Cardiac muscle cell (in vitro differentiated cells and primary cell): Measurements from ENCODE around the gene ABHD17B. TPM values are rescaled to one million over a fixed set of nuclear protein-coding genes. Genes with fewer than 3 reads are reported as not detected.
A peak's percentile ranks its signal among the peaks of the same experiment; 100 is the strongest.

ENCODE experiments used
- DNase-seq, 2 donors: peaks; one replicate each; pipeline versions ENCODE4 v3.0.0 to v3.0.0-alpha.2; 2010 to 2017; ENCODE audit warnings: low read depth in 1 of 2, low spot score in 1 of 2
- H3K27ac ChIP-seq: fragments of 200-600 bp; sonication (generic); 2 replicates; pipeline ENCODE4 v1.5.1; 2016
- H3K27me3 ChIP-seq: fragments of 200-600 bp; sonication (generic); 2 replicates; pipeline ENCODE4 v1.6.0; 2016; ENCODE audit warnings: control low read depth
- H3K36me3 ChIP-seq: fragments of 200-600 bp; sonication (generic); 2 replicates; pipeline ENCODE4 v1.5.1; 2016; ENCODE audit warnings: control low read depth
- H3K4me1 ChIP-seq: fragments of 200-600 bp; sonication (generic); 2 replicates; pipeline ENCODE4 v1.8.1; 2017; ENCODE audit warnings: low read depth, mild to moderate bottlenecking, mixed run types
- H3K4me3 ChIP-seq: fragments of 200-600 bp; sonication (generic); 2 replicates; pipeline ENCODE4 v1.5.1; 2016; ENCODE audit warnings: mild to moderate bottlenecking
- H3K9me3 ChIP-seq: fragments of 200-600 bp; sonication (generic); 2 replicates; pipeline ENCODE4 v1.5.1; 2017; ENCODE audit warnings: low read depth, mild to moderate bottlenecking, control low read depth
- CTCF ChIP-seq: IDR thresholded peaks from 2 replicates; pipeline ENCODE4 v1.5.1; 2012; ENCODE audit warnings: low read depth, mild to moderate bottlenecking, low read length
- polyA plus RNA-seq: library from polyadenylated mRNA; unstranded; fragments of >200 nt; fragmentation: Nextera tagmentation; extraction: Ambion mirVana; gene quantifications from 2 replicates; pipeline ENCODE4 v1.2.1, GENCODE V29; 2016
- total RNA-seq: library from RNA; depleted of rRNA; stranded (reverse); fragments of >200 nt; gene quantifications from 2 replicates; pipeline ENCODE4 v1.2.3, GENCODE V29; 2016

The ABHD17B gene
- total and polyA plus RNA-seq, 2 experiments from 2014 or later: 19.6 to 28.2 TPM

- H3K9me3 ChIP-seq: no peaks in the 10 kb centered on the region
- no peak overlapping the region for H3K27ac ChIP-seq
- DNase-seq: peak in 1 of 2 donors; percentile 6
- H3K36me3 ChIP-seq: no peaks in the 10 kb centered on the region
- H3K27me3 ChIP-seq: no peaks in the 10 kb centered on the region
- no peak overlapping the region for H3K4me3 ChIP-seq
- peaks cover 5% of the 10 kb centered on the region for H3K4me1 ChIP-seq
- TF ChIP-seq CTCF: no peak
Observed at GRCh38 chr9:71820403-71820921, 90.5 kb downstream of the ABHD17B start.

- Histone ChIP-seq H3K9me3 (no peaks in the 10 kb centered on the region), H3K27ac (no peak overlapping the region), H3K4me3 (no peak overlapping the region), H3K36me3 (no peaks in the 10 kb centered on the region), H3K4me1 (peaks cover 5% of the 10 kb centered on the region), H3K27me3 (no peaks in the 10 kb centered on the region)
- TF ChIP-seq CTCF: peak; percentile 71
- DNase-seq: peak; percentile 50 to 56
Observed at GRCh38 chr9:71819115-71819739, 91.8 kb downstream of the ABHD17B start.

- Histone ChIP-seq H3K36me3 (no peaks in the 10 kb centered on the region), H3K4me3 (no peak overlapping the region), H3K4me1 (no peaks in the 10 kb centered on the region), H3K9me3 (no peaks in the 10 kb centered on the region), H3K27me3 (no peaks in the 10 kb centered on the region), H3K27ac (no peak overlapping the region)
- no peak for TF ChIP-seq CTCF
- DNase-seq: no peak
Observed at GRCh38 chr9:71816916-71817451, 94.0 kb downstream of the ABHD17B start.

Other genes with a start within 250 kb of the ABHD17B start
- 16.5 and 39.4 TPM in 2 replicates for gene CEMIP2, start 142.7 kb downstream of the ABHD17B start, total RNA-seq
- 15.9 and 17.1 TPM in 2 replicates for gene CEMIP2, start 142.7 kb downstream of the ABHD17B start, polyA plus RNA-seq
- gene C9orf85, start 446 bp upstream of the ABHD17B start, total RNA-seq: 13.6 and 16.8 TPM in 2 replicates
- gene C9orf85, start 446 bp upstream of the ABHD17B start, polyA plus RNA-seq: 16.7 and 21.8 TPM in 2 replicates
- not detected in 2 replicates for gene C9orf57, start 149.4 kb upstream of the ABHD17B start, total RNA-seq
- not detected in 2 replicates for gene C9orf57, start 149.4 kb upstream of the ABHD17B start, polyA plus RNA-seq
- 0.18 and 0.21 TPM in 2 replicates for gene GDA, start 238.2 kb upstream of the ABHD17B start, total RNA-seq
- gene GDA, start 238.2 kb upstream of the ABHD17B start, polyA plus RNA-seq: 0.46 and 0.59 TPM in 2 replicates